Measurements from ENCODE around the gene ATP2A1.

The ATP2A1 gene

GRCh38 chr16:28931801-28932225 is 53.5 kb downstream of the ATP2A1 start, which contains the start of gene CD19:
Gene CD19, plus strand, starts transcription at chr16:28931971. Its CDS starts 30 bp downstream, at chr16:28932001.
- no peak for DNase-seq (ENCODE audit: low read depth)
- TF ChIP-seq CTCF (IDR thresholded peaks at IDR 0.05; ENCODE audit: low read depth, low read length, missing control alignments), result no peak
- no peak within 1 kb of the TSS for H3K4me3 ChIP-seq (ENCODE audit: low read depth, low read length)
- in situ Hi-C loops (cut with HindIII; ENCODE audit: low sequenced_read_pairs), result no loop called here

- TF ChIP-seq CTCF (IDR thresholded peaks at IDR 0.05; ENCODE audit: low read depth, low read length, missing control alignments), result no peak
- in situ Hi-C loops (cut with HindIII; ENCODE audit: low sequenced_read_pairs), result no loop called here
- DNase-seq (ENCODE audit: low read depth), result no peak
- H3K4me3 ChIP-seq (ENCODE audit: low read depth, low read length), result no peak overlapping the region
Measured at GRCh38 chr16:28932339-28933141, 54.3 kb downstream of the ATP2A1 start.

GRCh38 chr16:28933171-28933570 is 54.9 kb downstream of the ATP2A1 start:
- no peak for TF ChIP-seq CTCF (IDR thresholded peaks at IDR 0.05; ENCODE audit: low read depth, low read length, missing control alignments)
- no peak overlapping the region for H3K4me3 ChIP-seq (ENCODE audit: low read depth, low read length)
- in situ Hi-C loops (cut with HindIII; ENCODE audit: low sequenced_read_pairs), result no loop called here
- no peak for DNase-seq (ENCODE audit: low read depth)

GRCh38 chr16:28935346-28935745 is 57.1 kb downstream of the ATP2A1 start:
- no peak for DNase-seq (ENCODE audit: low read depth)
- in situ Hi-C loops (cut with HindIII; ENCODE audit: low sequenced_read_pairs), result no loop called here
- TF ChIP-seq CTCF (IDR thresholded peaks at IDR 0.05; ENCODE audit: low read depth, low read length, missing control alignments), result no peak

GRCh38 chr16:28935924-28936783 is 57.9 kb downstream of the ATP2A1 start:
- no peak for TF ChIP-seq CTCF (IDR thresholded peaks at IDR 0.05; ENCODE audit: low read depth, low read length, missing control alignments)
- no peak for DNase-seq (ENCODE audit: low read depth)
- H3K4me3 ChIP-seq (ENCODE audit: low read depth, low read length), result no peak overlapping the region
- in situ Hi-C loops (cut with HindIII; ENCODE audit: low sequenced_read_pairs), result no loop called here

More at GRCh38 chr16:28935346-28935745, 57.1 kb downstream of the ATP2A1 start:
- H3K4me3 ChIP-seq (ENCODE audit: low read depth, low read length), result no peak overlapping the region

- no peak overlapping the region for H3K4me3 ChIP-seq (ENCODE audit: low read depth, low read length)
- no peak for TF ChIP-seq CTCF (IDR thresholded peaks at IDR 0.05; ENCODE audit: low read depth, low read length, missing control alignments)
- in situ Hi-C loops (cut with HindIII; ENCODE audit: low sequenced_read_pairs), result no loop called here
Measured at GRCh38 chr16:28936784-28937155, 58.5 kb downstream of the ATP2A1 start.

More at GRCh38 chr16:28936784-28937155, 58.5 kb downstream of the ATP2A1 start:
- DNase-seq (ENCODE audit: low read depth), result no peak

Data from astrocyte of the cerebellum (primary cell).